GM20000 (cell line): ENCODE data around the gene GLI1.
"Not testable (repeated sequence)": the region's sequence is repeated elsewhere in the genome, so short reads cannot be mapped to it uniquely, and the experiment has no call there.

Experiments
- DNase-seq: peaks from one replicate; pipeline ENCODE4 v3.0.0; 2012; ENCODE audit warnings: low spot score
- CTCF ChIP-seq: IDR thresholded peaks from 2 replicates; pipeline ENCODE4 v1.5.1; 2012; ENCODE audit warnings: mild to moderate bottlenecking, control low read depth; ENCODE audit errors: extremely low read depth, missing control alignments

Gene GLI1

GRCh38 chr12:57488402-57489156 lies 29.0 kb downstream of the GLI1 start:
- TF ChIP-seq CTCF, result no peak
- no peak for DNase-seq

- TF ChIP-seq CTCF, result no peak
These were observed 29.6 kb downstream of the GLI1 start for GRCh38 chr12:57489157-57489641.

GRCh38 chr12:57490126-57490525 lies 30.5 kb downstream of the GLI1 start:
- DNase-seq, result no peak
- TF ChIP-seq CTCF, result no peak

More at GRCh38 chr12:57489157-57489641, 29.6 kb downstream of the GLI1 start:
- no peak for DNase-seq

GRCh38 chr12:57491393-57492280 lies 32.1 kb downstream of the GLI1 start:
- DNase-seq, result no peak
- TF ChIP-seq CTCF, result no peak

GRCh38 chr12:57495051-57495701 lies 35.6 kb downstream of the GLI1 start:
- DNase-seq, result not testable (repeated sequence)

- DNase-seq, result no peak
- TF ChIP-seq CTCF, result no peak
These were observed 37.2 kb downstream of the GLI1 start for GRCh38 chr12:57496822-57497221.

- TF ChIP-seq CTCF, result no peak
- DNase-seq, result no peak
These were observed 37.9 kb downstream of the GLI1 start for GRCh38 chr12:57497223-57498131.
